ENCODE data around the gene INF2. TPM values are rescaled to one million over a fixed set of nuclear protein-coding genes. Genes with fewer than 3 reads are reported as not detected.

INF2 gene
- polyA plus RNA-seq, 1 donor (not counting 4 experiments of a cell fraction or from before 2014, with no cell fraction given), result 22.6 TPM

GRCh38 chr14:104694475-104694950, 5.1 kb downstream of the INF2 start:
- Histone ChIP-seq H3K4me2 (ENCODE audit: control insufficient read depth, extremely low read depth, insufficient read depth, low read depth, low read length) (peak overlapping the region; percentile 41), H3K79me2 (ENCODE audit: control insufficient read depth, insufficient read depth, low read length) (peaks cover 100% of the 10 kb centered on the region), H2AFZ (ENCODE audit: control insufficient read depth, low read length) (no peak overlapping the region), H3K27ac (ENCODE audit: control insufficient read depth, insufficient read depth, low read length) (no peak overlapping the region), H3K9ac (ENCODE audit: control insufficient read depth, extremely low read depth, insufficient read depth, low read length) (no peak overlapping the region), H4K20me1 (ENCODE audit: control insufficient read depth, extremely low read depth, insufficient read depth, low read length) (peaks cover 55% of the 10 kb centered on the region), H3K36me3 (ENCODE audit: control insufficient read depth in 2 of 2, extremely low read depth in 1 of 2, insufficient read depth in 2 of 2, low read length in 2 of 2) (peaks cover 24 to 30% of the 10 kb centered on the region in 2 experiments), H3K9me3 (ENCODE audit: control insufficient read depth, low read depth, low read length) (no peaks in the 10 kb centered on the region), H3K4me3 (ENCODE audit: control insufficient read depth in 2 of 3, extremely low read depth in 1 of 3, insufficient read depth in 2 of 3, low read depth in 1 of 3, low read length in 3 of 3) (no peak overlapping the region), H3K27me3 (ENCODE audit: control insufficient read depth, extremely low read depth, insufficient read depth, low read length) (no peaks in the 10 kb centered on the region), H3K4me1 (ENCODE audit: control insufficient read depth, extremely low read depth, insufficient read depth, low read length) (peaks cover 60% of the 10 kb centered on the region), H3K9me1 (ENCODE audit: control insufficient read depth, extremely low read depth, insufficient read depth, low read length) (peaks cover 3% of the 10 kb centered on the region)
- TF ChIP-seq CTCF (optimal IDR thresholded peaks at IDR 0.05 in 1 of 3, IDR thresholded peaks at IDR 0.05 in 1 of 3, conservative IDR thresholded peaks at IDR 0.05 in 1 of 3; ENCODE audit: extremely low read depth in 1 of 3, insufficient read depth in 2 of 3, low read length in 3 of 3) (no peak), EZH2 (IDR thresholded peaks at IDR 0.05; ENCODE audit: low read length) (no peak)
- FAIRE-seq, result no peak
- DNase-seq (ENCODE audit: low read depth, low spot score), result no peak
- dilution Hi-C loops (cut with MboI; ENCODE audit: extremely low pct_ligation_motif_present, low sequenced_read_pairs), result no loop called here

GRCh38 chr14:104694991-104695659, 5.7 kb downstream of the INF2 start:
- H3K4me1 ChIP-seq (ENCODE audit: control insufficient read depth, extremely low read depth, insufficient read depth, low read length), result peaks cover 60% of the 10 kb centered on the region

More at GRCh38 chr14:104694991-104695659, 5.7 kb downstream of the INF2 start:
- TF ChIP-seq CTCF (optimal IDR thresholded peaks at IDR 0.05 in 1 of 3, IDR thresholded peaks at IDR 0.05 in 1 of 3, conservative IDR thresholded peaks at IDR 0.05 in 1 of 3; ENCODE audit: extremely low read depth in 1 of 3, insufficient read depth in 2 of 3, low read length in 3 of 3) (no peak), EZH2 (IDR thresholded peaks at IDR 0.05; ENCODE audit: low read length) (no peak)
- Histone ChIP-seq H3K79me2 (ENCODE audit: control insufficient read depth, insufficient read depth, low read length) (peaks cover 100% of the 10 kb centered on the region), H3K9me3 (ENCODE audit: control insufficient read depth, low read depth, low read length) (no peaks in the 10 kb centered on the region), H2AFZ (ENCODE audit: control insufficient read depth, low read length) (no peak overlapping the region), H3K4me2 (ENCODE audit: control insufficient read depth, extremely low read depth, insufficient read depth, low read depth, low read length) (peak overlapping the region; percentile 41), H4K20me1 (ENCODE audit: control insufficient read depth, extremely low read depth, insufficient read depth, low read length) (peaks cover 61% of the 10 kb centered on the region), H3K9me1 (ENCODE audit: control insufficient read depth, extremely low read depth, insufficient read depth, low read length) (peaks cover 3% of the 10 kb centered on the region), H3K9ac (ENCODE audit: control insufficient read depth, extremely low read depth, insufficient read depth, low read length) (no peak overlapping the region), H3K36me3 (ENCODE audit: control insufficient read depth in 2 of 2, extremely low read depth in 1 of 2, insufficient read depth in 2 of 2, low read length in 2 of 2) (peaks cover 26 to 30% of the 10 kb centered on the region in 2 experiments), H3K27ac (ENCODE audit: control insufficient read depth, insufficient read depth, low read length) (no peak overlapping the region), H3K4me3 (ENCODE audit: control insufficient read depth in 2 of 3, extremely low read depth in 1 of 3, insufficient read depth in 2 of 3, low read depth in 1 of 3, low read length in 3 of 3) (no peak overlapping the region), H3K27me3 (ENCODE audit: control insufficient read depth, extremely low read depth, insufficient read depth, low read length) (no peaks in the 10 kb centered on the region)
- dilution Hi-C loops (cut with MboI; ENCODE audit: extremely low pct_ligation_motif_present, low sequenced_read_pairs), result no loop called here
- DNase-seq (ENCODE audit: low read depth, low spot score) (no peak), FAIRE-seq (peak; percentile 71)

All from keratinocyte (primary cell).